A204.1 (cell line): ENCODE measurements around the gene HOXD8.

Experiments used
- FAIRE-seq: peaks from 2 replicates; lab custom pipeline; 2012; peaks lifted over from hg19 to GRCh38; lab: Jason Lieb, UNC

Gene HOXD8

GRCh38 chr2:176091329-176092258 is 37.9 kb upstream of the HOXD8 start:
- no peak for FAIRE-seq

GRCh38 chr2:176092270-176093144 is 37.0 kb upstream of the HOXD8 start, which contains the start of gene HOXD13:
Gene HOXD13 (plus strand): TSS chr2:176092721. CDS start chr2:176092891, 170 bp downstream.
- FAIRE-seq, result no peak

- no peak for FAIRE-seq
Measured at GRCh38 chr2:176093145-176093897, 36.2 kb upstream of the HOXD8 start.

GRCh38 chr2:176093898-176094249 is 35.6 kb upstream of the HOXD8 start:
- no peak for FAIRE-seq

GRCh38 chr2:176094349-176094748 is 35.2 kb upstream of the HOXD8 start:
- FAIRE-seq, result no peak

GRCh38 chr2:176095421-176095820 is 34.1 kb upstream of the HOXD8 start:
- no peak for FAIRE-seq

GRCh38 chr2:176096243-176096985 is 33.1 kb upstream of the HOXD8 start:
- no peak for FAIRE-seq

- FAIRE-seq, result no peak
Measured at GRCh38 chr2:176096986-176097819, 32.3 kb upstream of the HOXD8 start.

GRCh38 chr2:176097820-176098365 is 31.6 kb upstream of the HOXD8 start:
- FAIRE-seq, result no peak

GRCh38 chr2:176098366-176099158 is 30.9 kb upstream of the HOXD8 start:
- FAIRE-seq, result no peak

- no peak for FAIRE-seq
Measured at GRCh38 chr2:176099159-176099727, 30.3 kb upstream of the HOXD8 start.

- no peak for FAIRE-seq
Measured at GRCh38 chr2:176099728-176100546, 29.6 kb upstream of the HOXD8 start, which contains the start of gene HOXD12. Gene HOXD12 (plus strand): TSS chr2:176099795. CDS start chr2:176099802, 7 bp downstream.

GRCh38 chr2:176100547-176101140 is 28.9 kb upstream of the HOXD8 start:
- FAIRE-seq, result no peak

- no peak for FAIRE-seq
Measured at GRCh38 chr2:176101216-176101830, 28.2 kb upstream of the HOXD8 start.

- no peak for FAIRE-seq
Measured at GRCh38 chr2:176101842-176102241, 27.7 kb upstream of the HOXD8 start.

- no peak for FAIRE-seq
Measured at GRCh38 chr2:176102309-176102866, 27.1 kb upstream of the HOXD8 start.

- FAIRE-seq, result no peak
Measured at GRCh38 chr2:176103194-176103593, 26.3 kb upstream of the HOXD8 start.
